Neural crest cell (in vitro differentiated cells): Measurements from ENCODE around the gene PNMA6A. TPM values are rescaled to one million over a fixed set of nuclear protein-coding genes. Genes with fewer than 3 reads are reported as not detected.
"Not testable (repeated sequence)": the region's sequence is repeated elsewhere in the genome, so short reads cannot be mapped to it uniquely, and the experiment has no call there.

Source experiments
- DNase-seq: peaks from one replicate; pipeline ENCODE4 v3.0.0; 2021; ENCODE audit warnings: low read depth, mixed read lengths, low spot score
- H3K27ac Mint-ChIP-seq: one replicate; pipeline ENCODE4 v1.8.0; 2021; ENCODE audit warnings: mild to moderate bottlenecking, mixed read lengths; ENCODE audit not compliant: unreplicated experiment
- H3K27me3 Mint-ChIP-seq: 2 replicates; pipeline ENCODE4 v1.8.0; 2021; ENCODE audit warnings: low read depth, mild to moderate bottlenecking, mixed read lengths
- H3K36me3 Mint-ChIP-seq: 2 replicates; pipeline ENCODE4 v1.8.0; 2021; ENCODE audit warnings: low read depth, mild to moderate bottlenecking, mixed read lengths
- H3K4me1 Mint-ChIP-seq: 2 replicates; pipeline ENCODE4 v1.8.0; 2021; ENCODE audit warnings: mixed read lengths
- H3K4me3 Mint-ChIP-seq: one replicate; pipeline ENCODE4 v1.8.0; 2021; ENCODE audit warnings: mild to moderate bottlenecking, mixed read lengths
- H3K9me3 Mint-ChIP-seq: 2 replicates; pipeline ENCODE4 v1.8.0; 2021; ENCODE audit warnings: mixed read lengths
- long read RNA-seq: library from polyadenylated mRNA; unstranded; transcript quantifications from one replicate; pipeline ENCODE4 v2.0.0, GENCODE V29; 2020
- total RNA-seq: library from RNA; stranded (reverse); gene quantifications from 2 replicates; pipeline ENCODE4 v1.2.1, GENCODE V29; 2021
- TF ChIP-seq, protein P1 (sequence below): fragments of 200-600 bp; sonication (generic); conservative IDR thresholded peaks from 2 replicates; pipeline ENCODE4 v1.5.0; 2021; ENCODE audit warnings: antibody characterized with exemption, mild to moderate bottlenecking

Gene PNMA6A
- 9.7 and 10.4 TPM in 2 replicates for total RNA-seq
- long read RNA-seq, partial matches to known transcripts = 0 of 1 reads
- long read RNA-seq, other reads (novel, unspliced or antisense) = 1 of 1 reads

GRCh38 chrX:153071909-153072583 lies at the start of gene PNMA6A:
Gene PNMA6A (plus strand): TSS chrX:153072454. CDS start chrX:153073063, 609 bp downstream.
- not testable (repeated sequence) for H3K4me1 Mint-ChIP-seq, H3K27me3 Mint-ChIP-seq, H3K36me3 Mint-ChIP-seq, H3K27ac Mint-ChIP-seq, H3K4me3 Mint-ChIP-seq, DNase-seq, H3K9me3 Mint-ChIP-seq

- H3K4me3 Mint-ChIP-seq, H3K27ac Mint-ChIP-seq, H3K9me3 Mint-ChIP-seq, DNase-seq, H3K4me1 Mint-ChIP-seq, H3K36me3 Mint-ChIP-seq, H3K27me3 Mint-ChIP-seq: not testable (repeated sequence)
These were observed 45.8 kb upstream of the PNMA6A start for GRCh38 chrX:153026501-153026900.

DNA sequence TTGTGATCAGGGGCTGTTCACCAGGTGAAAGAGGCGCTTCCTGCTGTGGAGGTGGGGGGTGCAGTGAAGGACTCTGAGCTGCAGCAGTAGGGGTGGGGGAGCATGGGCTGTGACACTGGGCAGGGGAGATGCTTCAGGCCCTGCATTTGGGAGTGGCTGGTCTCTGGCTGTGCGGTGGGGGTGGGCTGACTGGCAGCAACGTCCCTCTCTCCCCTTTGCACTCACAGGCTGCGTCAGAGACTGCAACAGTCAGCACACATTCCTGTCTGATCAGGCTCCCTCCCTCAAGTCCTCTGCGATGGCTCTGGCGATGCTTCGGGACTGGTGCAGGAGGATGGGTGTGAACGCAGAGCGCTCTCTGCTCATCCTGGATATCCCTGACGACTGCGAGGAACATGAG lies 43.8 kb upstream of the PNMA6A start:
- H3K27ac Mint-ChIP-seq, H3K27me3 Mint-ChIP-seq, H3K4me1 Mint-ChIP-seq, H3K36me3 Mint-ChIP-seq, DNase-seq, H3K9me3 Mint-ChIP-seq, H3K4me3 Mint-ChIP-seq: not testable (repeated sequence)

- TF ChIP-seq, protein P1, sequence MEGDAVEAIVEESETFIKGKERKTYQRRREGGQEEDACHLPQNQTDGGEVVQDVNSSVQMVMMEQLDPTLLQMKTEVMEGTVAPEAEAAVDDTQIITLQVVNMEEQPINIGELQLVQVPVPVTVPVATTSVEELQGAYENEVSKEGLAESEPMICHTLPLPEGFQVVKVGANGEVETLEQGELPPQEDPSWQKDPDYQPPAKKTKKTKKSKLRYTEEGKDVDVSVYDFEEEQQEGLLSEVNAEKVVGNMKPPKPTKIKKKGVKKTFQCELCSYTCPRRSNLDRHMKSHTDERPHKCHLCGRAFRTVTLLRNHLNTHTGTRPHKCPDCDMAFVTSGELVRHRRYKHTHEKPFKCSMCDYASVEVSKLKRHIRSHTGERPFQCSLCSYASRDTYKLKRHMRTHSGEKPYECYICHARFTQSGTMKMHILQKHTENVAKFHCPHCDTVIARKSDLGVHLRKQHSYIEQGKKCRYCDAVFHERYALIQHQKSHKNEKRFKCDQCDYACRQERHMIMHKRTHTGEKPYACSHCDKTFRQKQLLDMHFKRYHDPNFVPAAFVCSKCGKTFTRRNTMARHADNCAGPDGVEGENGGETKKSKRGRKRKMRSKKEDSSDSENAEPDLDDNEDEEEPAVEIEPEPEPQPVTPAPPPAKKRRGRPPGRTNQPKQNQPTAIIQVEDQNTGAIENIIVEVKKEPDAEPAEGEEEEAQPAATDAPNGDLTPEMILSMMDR = no peak
- Mint-ChIP-seq H3K27me3 (no peaks in the 10 kb centered on the region), H3K9me3 (peaks cover 8% of the 10 kb centered on the region), H3K4me3 (no peak overlapping the region), H3K27ac (no peak overlapping the region), H3K4me1 (no peaks in the 10 kb centered on the region), H3K36me3 (no peaks in the 10 kb centered on the region)
- DNase-seq = no peak
These were observed 43.1 kb upstream of the PNMA6A start for GRCh38 chrX:153029162-153029561.

- TF ChIP-seq, protein P1 = no peak
- Mint-ChIP-seq H3K4me3 (no peak overlapping the region), H3K4me1 (no peaks in the 10 kb centered on the region), H3K27me3 (no peaks in the 10 kb centered on the region), H3K9me3 (peaks cover 8% of the 10 kb centered on the region), H3K36me3 (no peaks in the 10 kb centered on the region), H3K27ac (no peak overlapping the region)
- no peak for DNase-seq
These were observed 42.4 kb upstream of the PNMA6A start for GRCh38 chrX:153029875-153030274.

GRCh38 chrX:153030801-153031200 lies 41.5 kb upstream of the PNMA6A start:
- Mint-ChIP-seq H3K4me3 (no peak overlapping the region), H3K4me1 (no peaks in the 10 kb centered on the region), H3K27me3 (no peaks in the 10 kb centered on the region), H3K27ac (no peak overlapping the region), H3K9me3 (peaks cover 4% of the 10 kb centered on the region), H3K36me3 (no peaks in the 10 kb centered on the region)
- DNase-seq = no peak
- TF ChIP-seq, protein P1 = no peak

- H3K27me3 Mint-ChIP-seq = no peaks in the 10 kb centered on the region
- H3K9me3 Mint-ChIP-seq = peaks cover 2% of the 10 kb centered on the region
These were observed 39.7 kb upstream of the PNMA6A start for GRCh38 chrX:153032397-153033118.

More at GRCh38 chrX:153032397-153033118, 39.7 kb upstream of the PNMA6A start:
- Mint-ChIP-seq H3K27ac (peak overlapping the region; percentile 27), H3K4me1 (no peaks in the 10 kb centered on the region), H3K36me3 (no peaks in the 10 kb centered on the region), H3K4me3 (no peak overlapping the region)
- peak; percentile 80 for DNase-seq
- TF ChIP-seq, protein P1 = peak; percentile 79
